H54 (cell line): Measurements from ENCODE around the gene SSH2.
A peak's percentile ranks its signal among the peaks of the same experiment; 100 is the strongest.
"Not testable (repeated sequence)": the region's sequence is repeated elsewhere in the genome, so short reads cannot be mapped to it uniquely, and the experiment has no call there.

Source experiments
- DNase-seq: peaks from one replicate; pipeline ENCODE4 v3.0.0; 2011; ENCODE audit warnings: low spot score, mixed read lengths; ENCODE audit not compliant: insufficient read length
- FAIRE-seq: peaks from 3 replicates; lab custom pipeline; 2011; peaks lifted over from hg19 to GRCh38; lab: Jason Lieb, UNC
- POLR2A ChIP-seq: IDR thresholded peaks from 2 replicates; pipeline ENCODE4 v1.6.1; 2011; ENCODE audit warnings: low read depth, mild to moderate bottlenecking, low read length

SSH2 gene

DNA sequence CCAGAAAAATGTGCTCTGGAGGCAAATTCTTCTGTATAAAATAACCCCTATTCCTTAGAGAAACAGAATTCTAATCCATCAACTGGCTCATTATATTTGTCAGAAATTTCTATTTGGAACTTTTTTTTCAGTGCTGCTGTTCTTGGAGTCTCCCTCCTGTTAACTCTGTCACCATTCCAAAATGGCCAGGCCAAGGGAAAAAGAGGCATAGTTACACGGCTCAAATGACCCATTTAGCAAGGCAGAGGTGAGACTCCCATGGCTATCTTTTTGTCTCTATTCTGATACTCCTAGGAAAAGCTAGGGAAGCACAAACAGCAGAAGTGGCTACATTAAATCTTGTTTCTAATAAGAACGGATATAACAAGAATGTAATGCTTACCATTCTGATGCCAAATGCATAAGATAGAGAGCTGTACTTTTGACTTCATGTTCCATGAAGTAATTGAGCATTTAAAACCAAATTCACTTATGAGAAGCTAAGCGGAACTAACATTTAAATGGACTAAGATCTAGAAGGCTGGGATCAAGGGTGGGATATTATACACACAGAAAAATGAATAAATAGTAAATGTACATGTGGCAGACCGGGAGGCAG, 242.9 kb downstream of the SSH2 start:
- FAIRE-seq = no peak
- TF ChIP-seq POLR2A = no peak
- no peak for DNase-seq

DNA sequence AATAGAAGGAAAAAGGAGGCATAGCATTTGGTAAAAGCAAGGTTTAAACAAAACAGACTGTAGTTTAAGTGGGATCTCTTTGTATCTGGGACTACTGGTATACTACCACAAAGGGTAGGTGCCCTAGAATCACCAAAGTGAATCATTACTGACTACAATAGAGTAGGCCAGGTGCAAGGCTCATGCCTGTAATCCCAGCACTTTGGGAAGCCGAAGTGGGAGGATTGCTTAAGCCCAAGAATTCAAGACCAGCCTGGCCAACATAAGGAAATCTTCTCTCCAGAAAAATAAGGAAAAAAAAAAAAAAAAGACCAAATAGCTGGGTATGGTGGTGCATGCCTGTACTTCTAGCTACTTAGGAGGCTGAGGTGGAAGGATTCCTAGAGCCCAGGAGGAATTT, 246.5 kb downstream of the SSH2 start:
- TF ChIP-seq POLR2A = no peak
- DNase-seq (no peak), FAIRE-seq (no peak)

DNA sequence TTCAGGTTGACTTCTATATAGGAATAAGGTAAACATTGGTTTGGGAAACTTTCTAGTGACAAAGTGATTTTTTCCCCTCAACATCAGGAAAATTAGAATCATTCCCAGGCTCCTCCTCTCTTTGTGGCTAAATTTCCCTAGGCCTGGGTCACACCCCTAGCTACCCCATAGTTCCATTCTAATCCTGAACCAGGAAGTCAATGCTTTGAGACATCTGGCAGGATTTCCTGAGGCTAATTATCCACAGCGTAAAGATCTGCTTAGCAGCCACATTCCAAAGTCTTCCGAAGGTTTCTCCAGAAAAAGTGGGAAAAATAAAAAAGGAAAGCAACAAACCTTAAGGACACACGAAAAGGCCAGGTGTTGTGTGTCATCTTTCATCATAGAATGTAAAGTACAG, 247.0 kb downstream of the SSH2 start:
- FAIRE-seq = no peak
- no peak for DNase-seq
- TF ChIP-seq POLR2A = no peak

DNA sequence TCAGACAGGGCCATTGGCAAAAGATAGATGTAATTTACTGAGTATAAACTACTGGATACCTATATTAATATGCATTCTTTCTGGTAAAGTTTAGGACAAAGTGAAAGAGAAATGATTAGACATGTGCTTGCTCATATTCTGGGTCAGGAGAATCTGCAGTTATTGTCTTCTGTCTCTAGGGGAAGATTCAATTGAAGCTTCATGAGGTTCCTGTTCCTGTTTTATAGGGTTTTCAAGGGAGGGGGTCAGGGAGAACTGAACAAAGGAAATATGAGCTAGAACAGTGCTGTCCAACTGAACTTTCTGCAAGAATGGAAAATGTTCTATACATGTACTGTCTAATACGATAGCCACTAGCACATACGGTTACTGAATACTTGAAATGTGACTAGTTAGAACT, 248.0 kb downstream of the SSH2 start:
- DNase-seq = no peak
- TF ChIP-seq POLR2A = no peak

DNA sequence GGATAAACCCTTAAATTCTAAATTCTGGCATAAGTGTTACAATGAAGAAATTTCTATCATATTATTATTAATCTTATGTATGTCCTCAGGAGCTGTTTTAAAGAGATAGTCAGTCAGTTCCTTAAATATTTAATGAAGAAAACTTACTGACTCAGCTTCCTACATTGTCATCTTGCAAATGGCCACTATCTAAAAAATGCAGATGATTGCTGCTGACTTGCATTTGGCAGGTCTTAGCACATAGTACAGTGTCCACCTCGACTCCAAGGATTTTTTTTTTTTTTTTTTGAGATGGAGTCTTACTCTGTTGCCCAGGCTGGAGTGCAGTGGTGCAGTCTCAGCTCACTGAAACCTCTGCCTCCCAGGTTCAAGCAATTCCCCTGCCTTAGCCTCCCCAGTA, 252.2 kb downstream of the SSH2 start:
- no peak for FAIRE-seq
- no peak for TF ChIP-seq POLR2A

More for the DNA sequence above, 248.0 kb downstream of the SSH2 start:
- no peak for FAIRE-seq

DNA sequence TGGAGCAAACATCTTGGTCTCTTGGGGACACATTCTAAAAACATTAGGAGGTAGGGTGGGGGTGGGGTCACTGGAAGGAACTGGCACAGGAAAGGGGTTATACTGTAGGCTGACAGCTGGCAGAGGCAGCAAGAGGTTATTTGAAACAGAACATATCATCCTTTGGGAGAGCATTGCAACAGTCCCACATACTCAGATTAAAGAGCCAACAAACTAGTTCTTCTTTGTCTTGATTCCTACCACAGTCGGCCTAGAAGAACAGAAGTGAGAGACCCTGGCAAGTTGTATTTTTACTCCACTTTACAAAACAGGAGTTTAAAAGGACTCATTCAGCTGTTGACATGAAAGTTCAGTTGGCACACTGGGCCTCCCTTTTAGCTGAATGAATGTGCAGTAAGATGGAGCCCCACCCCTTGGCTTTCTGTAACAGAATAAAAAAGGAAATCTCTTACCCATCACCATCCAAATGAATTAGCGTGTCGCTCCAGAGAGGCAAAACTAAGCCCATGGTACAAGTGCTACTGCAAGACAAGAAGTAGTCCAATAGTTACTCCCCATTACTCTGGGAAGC, 252.7 kb downstream of the SSH2 start:
- DNase-seq = no peak
- TF ChIP-seq POLR2A = no peak
- FAIRE-seq = no peak

More for the DNA sequence above, 252.2 kb downstream of the SSH2 start:
- no peak for DNase-seq

DNA sequence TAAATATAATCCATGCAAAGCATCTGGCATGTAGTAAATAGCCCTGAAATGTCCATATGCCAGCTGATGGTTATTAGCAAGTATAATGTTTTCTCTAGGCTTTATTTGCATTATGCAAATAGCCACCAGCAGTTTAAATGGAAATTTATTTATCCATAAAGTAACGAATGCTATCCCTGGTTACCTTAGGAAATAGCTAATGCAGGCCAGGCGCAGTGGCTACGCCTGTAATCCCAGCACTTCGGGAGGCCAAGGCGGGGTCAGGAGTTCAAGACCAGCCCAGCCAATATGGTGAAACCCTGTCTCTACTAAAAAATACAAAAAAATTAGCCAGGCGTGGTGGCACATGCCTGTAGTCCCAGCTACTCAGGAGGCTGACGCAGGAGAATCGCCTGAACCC, 254.1 kb downstream of the SSH2 start:
- DNase-seq, FAIRE-seq: not testable (repeated sequence)

DNA sequence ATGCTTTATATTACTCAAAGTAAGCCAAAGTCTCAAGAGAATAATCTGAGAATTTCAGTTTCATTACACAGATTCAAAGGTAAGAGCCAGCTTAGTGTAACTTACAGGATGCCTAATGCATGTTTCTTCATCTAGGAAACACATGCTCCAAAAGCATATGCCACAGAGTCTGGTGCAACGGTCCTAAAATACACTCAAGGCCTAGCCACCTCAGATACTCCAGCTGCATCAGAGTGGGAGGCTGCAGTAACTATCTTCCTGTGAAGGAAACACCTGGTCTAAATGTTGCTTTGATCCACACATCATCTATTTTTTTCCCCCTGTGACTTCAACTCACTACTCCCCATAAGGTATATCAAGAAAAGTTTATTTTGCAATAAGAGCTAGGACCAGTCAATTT, 255.7 kb downstream of the SSH2 start:
- DNase-seq (no peak), FAIRE-seq (no peak)
- no peak for TF ChIP-seq POLR2A

DNA sequence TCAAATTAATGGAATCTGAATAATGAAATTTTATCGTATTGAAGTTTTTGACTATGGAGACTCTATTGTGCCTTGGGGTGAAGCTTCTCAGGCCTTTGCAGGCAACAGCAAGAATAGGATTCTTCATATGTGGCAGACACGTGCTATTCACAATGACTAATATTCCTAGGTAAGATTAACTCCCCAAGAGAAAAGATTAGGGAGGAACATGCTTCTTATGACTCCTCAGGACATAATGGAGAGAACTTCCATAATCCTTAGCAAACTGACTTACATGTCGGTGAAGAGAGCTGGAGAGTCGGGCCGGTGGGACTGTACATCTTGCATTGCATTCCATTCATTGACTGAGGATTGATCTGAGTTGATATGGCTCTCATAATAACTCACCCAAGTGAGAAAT, 258.4 kb downstream of the SSH2 start:
- TF ChIP-seq POLR2A = no peak
- DNase-seq (no peak), FAIRE-seq (no peak)

DNA sequence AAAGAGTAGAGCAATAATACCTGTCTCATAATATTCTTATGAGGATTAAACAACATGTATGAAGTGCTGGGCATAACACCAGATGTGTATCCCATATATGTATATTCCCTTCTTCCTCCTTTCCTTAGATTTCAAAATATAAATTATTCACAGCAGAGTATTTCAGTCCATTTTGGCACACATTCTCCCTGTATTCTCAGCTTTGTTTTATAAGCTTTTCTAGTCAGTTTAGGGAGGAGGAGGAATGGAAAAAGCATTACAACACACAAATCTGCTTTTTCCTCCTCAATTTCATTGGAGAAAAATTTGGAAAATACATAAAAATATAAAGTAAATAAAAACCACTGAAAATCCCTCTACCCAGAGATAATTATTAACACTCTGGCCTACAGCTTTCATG, 260.8 kb downstream of the SSH2 start:
- no peak for DNase-seq
- no peak for TF ChIP-seq POLR2A
- no peak for FAIRE-seq

DNA sequence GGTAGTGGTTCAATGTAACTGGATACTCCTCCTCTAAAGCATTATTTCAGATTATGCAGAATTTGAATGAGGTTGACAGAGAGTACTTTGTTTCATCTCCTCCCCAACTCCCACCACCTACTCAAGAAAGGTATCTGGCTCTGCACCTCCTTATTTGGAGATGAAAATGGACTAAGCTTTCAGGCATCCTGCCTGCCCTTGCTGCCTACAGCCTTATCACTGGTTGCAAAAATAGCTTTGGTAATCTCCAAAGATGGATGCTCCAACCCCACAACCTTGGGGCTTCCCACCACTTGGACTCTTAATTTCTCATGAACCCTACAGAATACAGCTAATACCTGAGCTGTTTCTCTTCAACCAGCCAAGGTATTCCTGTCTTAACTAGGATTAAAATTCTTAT, 262.1 kb downstream of the SSH2 start:
- FAIRE-seq (no peak), DNase-seq (no peak)
- no peak for TF ChIP-seq POLR2A

DNA sequence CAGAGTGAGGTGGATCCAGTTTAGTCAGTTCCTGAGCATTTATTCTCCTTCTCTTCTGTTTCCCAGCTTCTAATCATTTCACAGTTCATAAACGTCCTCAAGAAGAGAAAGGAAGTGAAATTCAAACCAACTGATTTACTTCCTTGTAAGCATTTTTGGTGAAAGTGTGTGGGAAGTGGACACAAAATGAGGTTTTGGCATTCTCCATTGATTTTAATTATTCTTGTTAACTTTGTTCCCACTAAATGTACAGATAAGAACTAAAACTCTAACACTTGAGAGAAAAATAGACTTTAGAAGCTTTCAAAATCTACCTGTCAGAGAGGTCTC, 264.6 kb downstream of the SSH2 start:
- FAIRE-seq = no peak

DNA sequence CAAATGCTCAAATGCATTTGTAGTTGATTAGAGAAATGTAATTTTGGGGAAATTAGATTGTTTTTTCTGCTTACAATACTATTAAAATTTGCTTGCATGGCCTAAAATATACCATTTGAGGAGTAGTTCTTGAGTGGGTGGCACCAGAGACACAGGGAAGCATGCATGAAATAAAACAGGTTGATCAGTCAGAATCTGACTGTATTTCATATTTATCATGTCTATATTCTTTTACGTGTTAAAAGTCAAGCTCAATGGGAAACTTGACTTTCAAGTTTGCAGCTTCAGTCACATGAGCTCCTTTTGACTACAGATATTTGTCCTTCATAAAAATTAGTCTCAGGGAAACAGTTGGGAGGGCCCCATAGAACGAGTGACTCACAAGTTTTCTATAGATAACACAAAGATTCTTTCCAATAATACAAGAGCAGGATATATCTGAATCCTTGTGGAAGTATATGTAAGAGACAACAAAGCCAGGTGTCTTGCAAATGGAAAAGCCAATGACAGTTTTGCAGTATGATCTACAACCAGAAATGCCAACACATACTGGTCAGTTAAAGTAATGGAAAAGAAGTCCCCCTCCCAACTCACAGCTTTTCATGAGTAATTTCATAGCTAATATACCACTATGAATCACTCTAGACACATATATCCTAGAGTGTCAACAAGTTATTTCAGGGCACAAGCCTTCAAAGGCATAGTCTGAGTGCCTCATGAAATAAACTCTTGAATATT, 265.1 kb downstream of the SSH2 start:
- DNase-seq (peak; percentile 23), FAIRE-seq (no peak)

More for the DNA sequence above, 264.6 kb downstream of the SSH2 start:
- no peak for TF ChIP-seq POLR2A
- no peak for DNase-seq

DNA sequence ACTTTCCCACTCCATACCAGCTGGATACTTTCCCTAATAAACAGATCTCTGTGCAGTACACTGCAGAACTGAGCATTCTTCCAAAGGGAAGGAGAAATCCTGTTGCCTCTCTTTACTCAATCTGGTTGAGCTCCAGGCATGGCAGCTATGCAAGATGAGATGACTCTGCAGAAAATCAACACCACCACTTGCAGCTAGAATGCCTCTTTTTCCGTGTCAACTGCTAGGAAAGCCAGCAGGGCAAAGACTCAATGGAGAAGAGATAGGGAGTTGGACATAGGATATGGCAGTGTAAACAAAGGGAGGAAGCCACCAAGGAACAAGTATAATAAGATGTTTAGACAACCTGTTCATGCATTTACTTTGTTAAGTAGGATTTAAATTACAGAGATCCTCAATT, 266.9 kb downstream of the SSH2 start:
- DNase-seq (no peak), FAIRE-seq (no peak)
- no peak for TF ChIP-seq POLR2A

More for the DNA sequence above, 265.1 kb downstream of the SSH2 start:
- no peak for TF ChIP-seq POLR2A

DNA sequence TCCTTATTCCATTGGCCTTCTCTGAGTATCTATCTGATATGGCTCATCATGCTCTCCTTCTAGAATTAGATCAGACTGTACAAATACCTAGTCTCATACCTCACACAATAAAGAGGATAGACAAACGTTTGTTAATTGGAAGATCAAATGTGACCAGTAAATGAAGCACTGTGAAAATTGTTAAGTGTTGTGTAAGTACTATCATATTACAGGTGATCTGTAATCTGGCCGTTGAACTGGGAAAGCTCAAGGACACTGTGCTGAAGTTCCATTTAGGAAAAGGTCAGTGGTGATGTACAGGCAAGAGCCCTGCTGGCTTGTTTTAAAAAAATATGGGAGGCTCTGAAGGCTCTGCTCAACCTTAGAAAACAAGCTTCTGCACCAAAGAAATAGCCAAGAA, 268.8 kb downstream of the SSH2 start:
- no peak for TF ChIP-seq POLR2A
- DNase-seq (no peak), FAIRE-seq (no peak)
